K562 (cell line): ENCODE data around the gene MINPP1. TPM values are rescaled to one million over a fixed set of nuclear protein-coding genes. Genes with fewer than 3 reads are reported as not detected.

Experiments
- AFF1 ChIP-seq, 2 experiments: fragments of 450-650 bp; IDR thresholded peaks; 2 replicates each; pipeline ENCODE4 v1.6.1; 2018; ENCODE audit warnings: mild to moderate bottlenecking in 2 of 2, low read depth in 1 of 2; ENCODE audit not compliant: partially characterized antibody in 2 of 2
- CCAR2 ChIP-seq: fragments of 200-400 bp; formaldehyde crosslinking; IDR thresholded peaks from 2 replicates; pipeline ENCODE4 v1.6.1; 2017; ENCODE audit warnings: mild to moderate bottlenecking, low read depth, low read length
- CREB3L1 ChIP-seq: fragments of 450-650 bp; IDR thresholded peaks from 2 replicates; pipeline ENCODE4 v1.6.1; 2014; ENCODE audit warnings: low read depth, mild to moderate bottlenecking, moderate library complexity, borderline replicate concordance
- CTBP1 ChIP-seq: fragments of 450-650 bp; IDR thresholded peaks from 2 replicates; pipeline ENCODE4 v1.6.1; 2016; ENCODE audit warnings: borderline replicate concordance
- GABPA ChIP-seq: fragments of 200-800 bp; sonication (Bioruptor generic); conservative IDR thresholded peaks from 2 replicates; pipeline ENCODE4 v1.6.1; 2016; ENCODE audit warnings: low read depth, missing genetic modification characterization, missing compliant biosample characterization
- HES1 ChIP-seq: fragments of 450-650 bp; IDR thresholded peaks from 2 replicates; pipeline ENCODE4 v1.6.1; 2016; ENCODE audit warnings: low read depth, mild to moderate bottlenecking, moderate library complexity
- MEF2A ChIP-seq: IDR thresholded peaks from 2 replicates; pipeline ENCODE4 v1.6.1; 2011; ENCODE audit warnings: low read depth, mild to moderate bottlenecking, low read length, moderate library complexity; ENCODE audit not compliant: control insufficient read depth
- MEF2D ChIP-seq: conservative IDR thresholded peaks from 2 replicates; pipeline ENCODE4 v1.6.1; 2016; ENCODE audit warnings: low read depth, missing genetic modification characterization, missing compliant biosample characterization
- MLX ChIP-seq, 2 experiments: fragments of 450-650 bp in 1 of 2; sonication (generic) in 1 of 2; formaldehyde crosslinking; conservative IDR thresholded peaks; 2 replicates each; pipeline versions ENCODE4 v1.4.0 to v1.8.1; 2020 to 2022; ENCODE audit warnings: mild to moderate bottlenecking in 1 of 2, missing genetic modification reagents in 1 of 2
- MYNN ChIP-seq, 2 experiments: sonication (generic); formaldehyde crosslinking in 1 of 2; IDR thresholded peaks; 2 replicates each; pipeline versions ENCODE4 v1.5.0 to v1.6.1; 2016 to 2020; ENCODE audit warnings: antibody characterized with exemption in 1 of 2, missing genetic modification reagents in 1 of 2
- PRDM10 ChIP-seq: fragments of 450-650 bp; IDR thresholded peaks from 2 replicates; pipeline ENCODE4 v1.6.1; 2018; ENCODE audit not compliant: partially characterized antibody
- PRPF4 ChIP-seq: fragments of 200-400 bp; formaldehyde crosslinking; IDR thresholded peaks from one replicate; pipeline ENCODE4 v1.6.1; 2017; ENCODE audit warnings: low read length, low read depth, mild to moderate bottlenecking; ENCODE audit not compliant: insufficient read depth, poor library complexity, severe bottlenecking
- SNIP1 ChIP-seq: fragments of 450-650 bp; IDR thresholded peaks from 2 replicates; pipeline ENCODE4 v1.7.1; 2017; ENCODE audit warnings: low read depth, mild to moderate bottlenecking
- STAT5A ChIP-seq: IDR thresholded peaks from 2 replicates; pipeline ENCODE4 v1.6.1; 2012; ENCODE audit warnings: low read length, inconsistent platforms, borderline replicate concordance
- TAF15 ChIP-seq: fragments of 200-400 bp; formaldehyde crosslinking; IDR thresholded peaks from 2 replicates; pipeline ENCODE4 v1.6.1; 2017; ENCODE audit warnings: mild to moderate bottlenecking, low read depth, low read length, moderate library complexity
- TBL1XR1 ChIP-seq, 2 experiments: IDR thresholded peaks; 2 replicates each; pipeline ENCODE4 v1.6.1; 2012; ENCODE audit warnings: improper control_type of control experiment in 2 of 2, low read length in 2 of 2, mild to moderate bottlenecking in 1 of 2
- ZEB2 ChIP-seq: fragments of 450-650 bp; IDR thresholded peaks from 2 replicates; pipeline ENCODE4 v1.6.1; 2016
- ZNF121 ChIP-seq: sonication (generic); formaldehyde crosslinking; conservative IDR thresholded peaks from 2 replicates; pipeline ENCODE4 v1.8.0; 2022; ENCODE audit warnings: missing genetic modification reagents
- polyA plus RNA-seq, 8 experiments: library from polyadenylated mRNA; depleted of rRNA in 4 of 8; stranded (reverse) in 5 of 8; unstranded in 3 of 8; fragments of >200 nt; fragmentation: Nextera tagmentation in 2 of 8; fragmentation: Illumina TruSeq in 1 of 8; extraction: Ambion mirVana in 2 of 8; extraction: Trizol in 1 of 8; gene quantifications; 2 replicates each; pipeline versions ENCODE4 v1.2.1 to v1.2.3, GENCODE V29; 2011 to 2014; ENCODE audit warnings: inconsistent platforms in 1 of 8, missing spikeins in 1 of 8
- total RNA-seq, 7 experiments: library from RNA; depleted of rRNA in 6 of 7; stranded (reverse); fragments of >200 nt in 6 of 7; fragmentation: Illumina TruSeq in 2 of 7; extraction: Trizol in 2 of 7; gene quantifications; 2 replicates each; pipeline versions ENCODE4 v1.2.1 to v1.2.3, GENCODE V29; 2011 to 2021; ENCODE audit warnings: low replicate concordance in 1 of 7

The MINPP1 gene
- total and polyA plus RNA-seq, 9 of the 15 experiments (the other 6 are each of a cell fraction or from before 2014, with no cell fraction given): 11.5 to 44.5 (median 27.1) TPM

GRCh38 chr10:87546210-87546609 is 41.5 kb downstream of the MINPP1 start (continued):
- TF ChIP-seq ZEB2: 0 out of 2 replicates have a peak, but pooled peaks have one; percentile 36
- no peak for TF ChIP-seq PRDM10
- TF ChIP-seq MEF2D (tag): peak; percentile 52; the same call in 1 of the 2 replicates
- TF ChIP-seq STAT5A: no peak
- TF ChIP-seq TBL1XR1 (IDR thresholded peaks at IDR 0.05; ENCODE audit: low read length in 2 of 2): no peak
- TF ChIP-seq GABPA (tag): peak; percentile 61
- no peak for TF ChIP-seq MLX (CRISPR knock-in tag; conservative IDR thresholded peaks at IDR 0.05)
- TF ChIP-seq AFF1 (IDR thresholded peaks at IDR 0.05; ENCODE audit: low read depth in 1 of 2, partially characterized antibody in 2 of 2): no peak
- no peak for TF ChIP-seq SNIP1
- TF ChIP-seq MEF2A: no peak
- TF ChIP-seq CCAR2: no peak
- no peak for TF ChIP-seq HES1
- no peak for TF ChIP-seq CREB3L1
- peak; percentile 78 for TF ChIP-seq CTBP1
- TF ChIP-seq MYNN (IDR thresholded peaks at IDR 0.05): no peak
- no peak for TF ChIP-seq MYNN (CRISPR knock-in tag; IDR thresholded peaks at IDR 0.05)
- no peak for TF ChIP-seq TAF15
- TF ChIP-seq ZNF121 (CRISPR knock-in tag): no peak
- no peak for TF ChIP-seq PRPF4
